ENCODE data around the gene WAC. TPM values are rescaled to one million over a fixed set of nuclear protein-coding genes. Genes with fewer than 3 reads are reported as not detected.

The WAC gene
- total RNA-seq, 1 donor from 2014 or later: 54.8 TPM

DNA sequence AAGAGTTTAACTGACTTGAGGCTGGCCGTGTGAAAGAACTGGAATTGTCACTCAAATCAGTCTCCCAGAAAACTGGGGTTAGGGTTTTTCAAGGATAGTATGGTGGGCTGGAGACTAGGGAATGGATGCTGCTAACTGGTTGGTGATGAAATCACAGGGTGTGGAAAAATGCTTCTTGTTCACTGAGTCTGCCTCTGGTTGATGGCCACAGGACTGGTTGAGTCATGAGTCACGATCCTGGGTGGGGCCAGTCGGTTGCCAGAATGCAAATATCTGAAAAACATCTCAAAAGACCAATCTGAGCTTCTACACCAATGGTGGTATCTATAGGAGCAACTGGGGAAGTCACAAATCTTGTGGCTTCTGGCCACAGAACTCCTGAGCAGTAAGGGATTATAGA, 128.1 kb downstream of the WAC start:
- DNase-seq (ENCODE audit: low read depth): no peak
- H3K4me3 ChIP-seq (ENCODE audit: low read depth, low read length): no peak overlapping the region
- TF ChIP-seq CTCF (conservative IDR thresholded peaks at IDR 0.05; ENCODE audit: low read depth, low read length): no peak

GRCh38 chr10:28663576-28664368, 130.9 kb downstream of the WAC start:
- no peak overlapping the region for H3K4me3 ChIP-seq (ENCODE audit: low read depth, low read length)
- TF ChIP-seq CTCF (conservative IDR thresholded peaks at IDR 0.05; ENCODE audit: low read depth, low read length): peak; percentile 100
- no peak for DNase-seq (ENCODE audit: low read depth)

GRCh38 chr10:28664369-28664740, 131.4 kb downstream of the WAC start:
- DNase-seq (ENCODE audit: low read depth): no peak
- no peak for TF ChIP-seq CTCF (conservative IDR thresholded peaks at IDR 0.05; ENCODE audit: low read depth, low read length)
- no peak overlapping the region for H3K4me3 ChIP-seq (ENCODE audit: low read depth, low read length)

DNA sequence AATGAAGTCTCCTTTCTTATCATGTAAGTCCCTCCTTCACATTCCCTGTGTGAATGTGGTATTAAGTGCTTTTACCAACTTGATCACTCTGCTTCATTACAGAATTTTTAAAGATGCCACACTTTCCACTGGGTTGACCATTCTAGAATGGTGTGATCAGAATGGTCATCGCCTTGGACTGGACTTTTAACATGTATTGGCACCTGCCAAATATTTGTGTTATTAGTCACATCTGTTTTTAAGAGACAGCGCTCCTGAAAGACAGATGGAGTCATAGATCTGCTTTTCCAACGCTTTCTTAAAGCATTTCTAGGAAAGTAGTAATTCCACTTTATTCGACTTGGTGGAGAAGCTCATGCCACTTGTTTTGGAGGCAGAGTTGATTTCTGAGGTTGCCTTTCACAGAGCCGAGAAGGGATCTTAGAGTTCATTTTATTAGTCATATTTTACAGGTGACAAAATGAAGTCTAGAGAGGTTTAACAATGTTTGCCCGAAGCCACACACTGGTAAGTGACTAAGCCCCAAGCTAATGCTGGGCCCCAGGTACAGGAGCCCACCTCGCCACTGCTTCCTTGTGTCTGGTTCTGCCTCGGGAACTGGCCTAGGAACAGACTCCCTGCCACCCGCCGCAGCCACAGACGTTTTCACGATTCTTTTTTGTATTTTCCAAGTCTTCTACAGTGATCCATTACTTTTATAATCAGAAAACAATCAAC, 134.0 kb downstream of the WAC start:
- no peak for TF ChIP-seq CTCF (conservative IDR thresholded peaks at IDR 0.05; ENCODE audit: low read depth, low read length)

DNA sequence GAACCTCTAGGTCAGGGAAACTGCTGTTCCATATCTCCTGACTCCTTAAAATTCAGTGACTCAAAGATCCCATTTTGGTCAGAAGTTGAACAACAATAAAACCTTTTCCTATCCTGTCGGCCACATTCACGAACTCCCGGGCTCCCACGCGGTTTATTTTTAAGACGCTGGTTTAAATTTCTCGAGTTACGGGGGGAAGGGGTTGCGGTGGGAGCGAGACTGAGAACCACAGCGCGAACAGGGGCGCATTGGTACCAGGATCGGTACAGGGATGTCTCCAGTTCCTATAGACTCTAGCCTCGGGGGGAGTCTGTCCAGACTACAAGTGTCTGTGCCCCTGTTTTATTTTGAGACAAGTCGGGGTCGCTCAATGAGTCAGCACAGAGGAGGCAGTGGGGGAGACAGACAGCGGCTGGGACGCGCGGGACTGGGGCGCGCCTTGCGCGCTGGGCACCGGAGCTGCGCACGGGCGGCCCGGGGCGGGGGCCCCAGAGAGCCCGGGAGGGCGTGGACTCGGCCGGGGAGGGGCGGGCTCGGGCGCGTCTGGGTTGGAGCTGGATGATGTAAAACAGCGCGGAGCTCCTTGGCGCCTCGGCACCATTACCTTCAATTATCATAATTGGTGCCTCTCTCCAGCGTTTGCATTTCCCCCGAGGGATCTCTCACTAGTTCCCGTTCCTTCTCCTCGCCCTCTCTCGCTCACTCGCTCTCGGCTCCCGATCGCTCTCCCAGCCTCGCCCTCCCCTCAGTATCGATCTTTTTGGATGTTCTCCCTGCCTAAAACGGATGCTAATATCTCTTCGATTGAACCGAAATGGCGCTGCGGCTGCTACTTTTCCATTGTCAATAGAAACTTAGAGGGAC, 135.7 kb downstream of the WAC start:
- no peak for TF ChIP-seq CTCF (conservative IDR thresholded peaks at IDR 0.05; ENCODE audit: low read depth, low read length)
- DNase-seq (ENCODE audit: low read depth): no peak
- H3K4me3 ChIP-seq (ENCODE audit: low read depth, low read length): peak overlapping the region; percentile 76

More for the DNA sequence above, 134.0 kb downstream of the WAC start:
- H3K4me3 ChIP-seq (ENCODE audit: low read depth, low read length): no peak overlapping the region
- DNase-seq (ENCODE audit: low read depth): no peak

GRCh38 chr10:28669227-28670173, 136.6 kb downstream of the WAC start:
- no peak for DNase-seq (ENCODE audit: low read depth)
- peak overlapping the region; percentile 76 for H3K4me3 ChIP-seq (ENCODE audit: low read depth, low read length)
- no peak for TF ChIP-seq CTCF (conservative IDR thresholded peaks at IDR 0.05; ENCODE audit: low read depth, low read length)
